Endothelial cell of umbilical vein (primary cell): Measurements from ENCODE around the gene PLOD1. TPM values are rescaled to one million over a fixed set of nuclear protein-coding genes. Genes with fewer than 3 reads are reported as not detected.

Source experiments
- BruUV-seq: library from RNA; stranded (reverse); fragments of 400-500 nt; replicated peaks from 2 replicates; lab custom pipeline; 2021; lab: Mats Ljungman, UMichigan
- CTCF ChIA-PET: fragments of 300-600, 350-600 bp; sonication (Branson Sonifier 250); formaldehyde crosslinking; loops from one replicate; lab custom pipeline; 2021; ENCODE audit warnings: antibody characterized with exemption, inconsistent platforms; lab: Charles Lee
- POLR2A ChIA-PET: fragments of 300-600, 350-600 bp; sonication (Branson Sonifier 250); formaldehyde crosslinking; loops from one replicate; lab custom pipeline; 2021; ENCODE audit warnings: antibody characterized with exemption, inconsistent platforms; lab: Charles Lee
- DNase-seq: peaks from one replicate; pipeline ENCODE4 v3.0.0-alpha.2; 2011; ENCODE audit warnings: low read depth, low spot score
- FAIRE-seq: peaks from 2 replicates; lab custom pipeline; 2011; peaks lifted over from hg19 to GRCh38; lab: Jason Lieb, UNC
- H2AFZ ChIP-seq: 2 replicates; pipeline ENCODE4 v1.6.0; 2012; ENCODE audit warnings: low read depth, low read length, control low read depth, inconsistent platforms
- H3K27ac ChIP-seq: 2 replicates; pipeline ENCODE4 v1.5.1; 2011; ENCODE audit warnings: low read depth, mild to moderate bottlenecking, control low read depth, low read length, moderate library complexity; ENCODE audit not compliant: insufficient read depth
- H3K27me3 ChIP-seq, 2 experiments: 2 replicates each; pipeline versions ENCODE4 v1.6.0 to v1.6.1; 2011; ENCODE audit warnings: low read length in 2 of 2, mixed read lengths in 1 of 2; ENCODE audit not compliant: control insufficient read depth in 2 of 2, insufficient read depth in 2 of 2
- H3K36me3 ChIP-seq, 2 experiments: 2 replicates in 1 of 2; 3 replicates in 1 of 2; pipeline ENCODE4 v1.5.1; 2011; ENCODE audit warnings: low read length in 2 of 2, mild to moderate bottlenecking in 1 of 2, moderate library complexity in 1 of 2; ENCODE audit not compliant: control insufficient read depth in 2 of 2, insufficient read depth in 2 of 2; ENCODE audit errors: extremely low read depth in 1 of 2
- H3K4me1 ChIP-seq: 3 replicates; pipeline ENCODE4 v1.5.1; 2011; ENCODE audit warnings: mild to moderate bottlenecking, low read length; ENCODE audit not compliant: control insufficient read depth, insufficient read depth; ENCODE audit errors: extremely low read depth
- H3K4me2 ChIP-seq: 2 replicates; pipeline ENCODE4 v1.6.1; 2011; ENCODE audit warnings: low read length, control low read depth, mixed read lengths; ENCODE audit not compliant: insufficient read depth
- H3K4me3 ChIP-seq, 3 experiments: fragments of 200-600 bp in 1 of 3; sonication (generic), shearing (Covaris generic) in 1 of 3; replicated peaks in 1 of 3; 2 replicates each; pipeline ENCODE4 v1.5.1; 2011 to 2016; ENCODE audit warnings: control low read depth in 3 of 3, low read length in 3 of 3, mild to moderate bottlenecking in 2 of 3, inconsistent platforms in 1 of 3, low read depth in 1 of 3, moderate library complexity in 1 of 3; ENCODE audit not compliant: insufficient read depth in 1 of 3
- H3K79me2 ChIP-seq: 2 replicates; pipeline ENCODE4 v1.6.0; 2012; ENCODE audit warnings: low read length, inconsistent platforms; ENCODE audit not compliant: control insufficient read depth, insufficient read depth
- H3K9ac ChIP-seq: replicated peaks from 2 replicates; pipeline ENCODE3; 2011; ENCODE audit warnings: low read length, control low read depth; ENCODE audit not compliant: insufficient read depth; ENCODE audit errors: extremely low read depth
- H3K9me1 ChIP-seq: replicated peaks from 3 replicates; pipeline ENCODE4 v1.6.0; 2011; ENCODE audit warnings: mild to moderate bottlenecking, low read length; ENCODE audit not compliant: control insufficient read depth, insufficient read depth; ENCODE audit errors: extremely low read depth
- H3K9me3 ChIP-seq: replicated peaks from 2 replicates; pipeline ENCODE4 v1.5.1; 2012; ENCODE audit warnings: low read length, inconsistent platforms; ENCODE audit not compliant: control insufficient read depth, insufficient read depth
- H4K20me1 ChIP-seq: replicated peaks from 2 replicates; pipeline ENCODE3; 2011; ENCODE audit warnings: mild to moderate bottlenecking, low read length; ENCODE audit not compliant: control insufficient read depth, insufficient read depth; ENCODE audit errors: extremely low read depth
- EZH2 ChIP-seq: IDR thresholded peaks from 2 replicates; pipeline ENCODE4 v1.6.1; 2012; ENCODE audit warnings: borderline replicate concordance, low read depth, mild to moderate bottlenecking, moderate library complexity, low read length, inconsistent platforms; ENCODE audit not compliant: severe bottlenecking
- FOS ChIP-seq: IDR thresholded peaks from 2 replicates; pipeline ENCODE4 v1.6.1; 2011; ENCODE audit warnings: mild to moderate bottlenecking, low read length, moderate library complexity, borderline replicate concordance; ENCODE audit not compliant: insufficient read depth
- GATA2 ChIP-seq: IDR thresholded peaks from 2 replicates; pipeline ENCODE4 v1.7.0; 2011; ENCODE audit warnings: low read depth, mild to moderate bottlenecking, moderate library complexity, mixed read lengths, low read length; ENCODE audit not compliant: insufficient read length, insufficient read depth
- JUN ChIP-seq: IDR thresholded peaks from 2 replicates; pipeline ENCODE4 v1.6.1; 2011; ENCODE audit warnings: borderline replicate concordance, low read depth; ENCODE audit not compliant: insufficient read length, insufficient read depth
- MYC ChIP-seq: IDR thresholded peaks from one replicate; pipeline ENCODE4 v1.6.1; 2011; ENCODE audit warnings: mild to moderate bottlenecking, low read depth, low read length
- POLR2A ChIP-seq: IDR thresholded peaks from 2 replicates; pipeline ENCODE4 v1.6.1; 2012; ENCODE audit warnings: low read depth, mild to moderate bottlenecking, control low read depth, low read length
- POLR2AphosphoS5 ChIP-seq: IDR thresholded peaks from 2 replicates; pipeline ENCODE4 v1.6.1; 2012; ENCODE audit warnings: low read depth, mild to moderate bottlenecking, control low read depth, low read length, moderate library complexity; ENCODE audit not compliant: insufficient read depth
- dilution Hi-C: fragments of 300-500 bp; cut with MboI; formaldehyde crosslinking; loops from one replicate; pipeline ENCODE4 v1.15.0; 2019; ENCODE audit warnings: low sequenced_read_pairs; ENCODE audit not compliant: extremely low pct_ligation_motif_present
- intact Hi-C: fragments of 100-400 bp; cut with micrococcal nuclease; formaldehyde crosslinking; loops from one replicate; pipeline ENCODE4 v1.10.0; 2022
- polyA plus RNA-seq, 4 experiments: library from polyadenylated mRNA; depleted of rRNA in 3 of 4; stranded (reverse) in 3 of 4; unstranded in 1 of 4; fragments of >200 nt; gene quantifications; 2 replicates each; pipeline versions ENCODE4 v1.2.1 to v1.2.3, GENCODE V29; 2011 to 2012; ENCODE audit warnings: missing spikeins in 1 of 4
- total RNA-seq: library from RNA; stranded (reverse); gene quantifications from 2 replicates; pipeline ENCODE4 v1.2.3, GENCODE V29; 2021
- TF ChIP-seq, protein P1 (sequence below), 2 donors: IDR thresholded peaks; 1 replicate in 1 of 2; 2 replicates in 1 of 2; pipeline ENCODE4 v1.5.1; 2011; ENCODE audit warnings: low read length in 2 of 2, mild to moderate bottlenecking in 2 of 2, moderate library complexity in 2 of 2, control low read depth in 1 of 2, inconsistent platforms in 1 of 2, low read depth in 1 of 2; ENCODE audit not compliant: insufficient read depth in 1 of 2; ENCODE audit errors: extremely low read depth in 1 of 2
- TF ChIP-seq, protein P2 (sequence below): IDR thresholded peaks from 2 replicates; pipeline ENCODE4 v1.6.1; 2011; ENCODE audit not compliant: insufficient read depth, insufficient read length

PLOD1 gene
- total and polyA plus RNA-seq, 2 donors (not counting 3 experiments of a cell fraction or from before 2014, with no cell fraction given), result 260 to 412 TPM

DNA sequence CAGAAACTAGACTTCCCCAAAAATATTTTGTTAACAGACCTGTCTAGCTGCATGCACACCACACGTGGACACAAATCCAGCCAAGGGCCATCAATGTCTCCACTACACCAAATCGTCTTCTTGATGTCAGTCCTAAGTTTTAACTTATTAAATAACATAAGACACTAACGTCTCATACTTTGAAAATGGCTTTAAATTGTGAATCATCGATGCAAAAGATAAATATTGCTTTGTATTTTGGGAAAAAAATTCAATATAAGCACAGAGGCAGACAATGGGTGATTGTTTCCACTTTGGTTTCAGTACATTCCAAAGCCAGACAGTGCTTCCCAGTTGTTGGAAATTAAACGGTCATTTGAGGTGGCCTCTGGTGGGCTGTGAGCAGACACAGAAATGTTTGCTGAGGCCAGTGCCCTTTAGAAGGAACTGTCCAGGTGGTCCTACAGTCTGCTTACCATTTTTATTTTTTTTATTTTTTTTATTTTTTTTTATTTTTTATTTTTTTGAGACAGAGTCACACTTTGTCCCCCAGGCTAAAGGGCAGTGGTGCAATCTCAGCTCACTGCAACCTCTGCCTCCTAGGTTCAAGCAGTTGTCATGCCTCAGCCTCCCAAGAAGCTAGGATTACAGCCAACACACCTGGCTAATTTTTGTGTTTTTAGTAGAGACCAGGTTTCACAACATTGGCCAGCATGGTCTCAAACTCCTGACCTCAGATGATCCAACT is 6.5 kb upstream of the PLOD1 start:
- Histone ChIP-seq H3K9me3 (no peaks in the 10 kb centered on the region), H4K20me1 (no peaks in the 10 kb centered on the region), H3K9ac (no peak overlapping the region), H2AFZ (no peak overlapping the region), H3K4me1 (peaks cover 42% of the 10 kb centered on the region), H3K79me2 (peaks cover 21% of the 10 kb centered on the region), H3K27me3 (no peaks in the 10 kb centered on the region), H3K4me3 (no peak overlapping the region), H3K27ac (peak overlapping the region; percentile 28), H3K36me3 (peaks cover 0 to 2% of the 10 kb centered on the region in 2 experiments), H3K9me1 (no peaks in the 10 kb centered on the region), H3K4me2 (no peak overlapping the region)
- DNase-seq (peak; percentile 17), FAIRE-seq (no peak)
- BruUV-seq, result no TSS peak
- dilution Hi-C loops (no loop called here), intact Hi-C loops (no loop called here)
- ChIA-PET POLR2A (no interaction called here), CTCF (no interaction called here)
- TF ChIP-seq GATA2 (no peak), EZH2 (no peak), POLR2AphosphoS5 (no peak), JUN (no peak), FOS (no peak), POLR2A (no peak), MYC (no peak)
- TF ChIP-seq, protein P1, sequence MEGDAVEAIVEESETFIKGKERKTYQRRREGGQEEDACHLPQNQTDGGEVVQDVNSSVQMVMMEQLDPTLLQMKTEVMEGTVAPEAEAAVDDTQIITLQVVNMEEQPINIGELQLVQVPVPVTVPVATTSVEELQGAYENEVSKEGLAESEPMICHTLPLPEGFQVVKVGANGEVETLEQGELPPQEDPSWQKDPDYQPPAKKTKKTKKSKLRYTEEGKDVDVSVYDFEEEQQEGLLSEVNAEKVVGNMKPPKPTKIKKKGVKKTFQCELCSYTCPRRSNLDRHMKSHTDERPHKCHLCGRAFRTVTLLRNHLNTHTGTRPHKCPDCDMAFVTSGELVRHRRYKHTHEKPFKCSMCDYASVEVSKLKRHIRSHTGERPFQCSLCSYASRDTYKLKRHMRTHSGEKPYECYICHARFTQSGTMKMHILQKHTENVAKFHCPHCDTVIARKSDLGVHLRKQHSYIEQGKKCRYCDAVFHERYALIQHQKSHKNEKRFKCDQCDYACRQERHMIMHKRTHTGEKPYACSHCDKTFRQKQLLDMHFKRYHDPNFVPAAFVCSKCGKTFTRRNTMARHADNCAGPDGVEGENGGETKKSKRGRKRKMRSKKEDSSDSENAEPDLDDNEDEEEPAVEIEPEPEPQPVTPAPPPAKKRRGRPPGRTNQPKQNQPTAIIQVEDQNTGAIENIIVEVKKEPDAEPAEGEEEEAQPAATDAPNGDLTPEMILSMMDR (IDR thresholded peaks at IDR 0.05; ENCODE audit: extremely low read depth in 1 of 2, insufficient read depth in 1 of 2, low read depth in 1 of 2, low read length in 2 of 2), result no peak
- TF ChIP-seq, protein P2, sequence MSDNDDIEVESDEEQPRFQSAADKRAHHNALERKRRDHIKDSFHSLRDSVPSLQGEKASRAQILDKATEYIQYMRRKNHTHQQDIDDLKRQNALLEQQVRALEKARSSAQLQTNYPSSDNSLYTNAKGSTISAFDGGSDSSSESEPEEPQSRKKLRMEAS, result no peak
